B cell (primary cell): Measurements from ENCODE around the gene GON4L.

Experiments
- CTCF ChIP-seq: fragments of 200-600 bp; IDR thresholded peaks from one replicate; pipeline ENCODE4 v1.8.0; 2022; ENCODE audit warnings: antibody characterized with exemption, mild to moderate bottlenecking
- EZH2 ChIP-seq: IDR thresholded peaks from 2 replicates; pipeline ENCODE4 v1.6.1; 2012; ENCODE audit warnings: borderline replicate concordance, low read depth, mild to moderate bottlenecking, moderate library complexity, low read length; ENCODE audit not compliant: insufficient read depth, poor library complexity, severe bottlenecking

- TF ChIP-seq CTCF (no peak), EZH2 (no peak)
Measured at GRCh38 chr1:155890251-155890650, 33.2 kb upstream of the GON4L start.
